Coronary artery (tissue), 2 donors: Measurements from ENCODE around the gene ULK1.

ENCODE experiments used
- DNase-seq: peaks from one replicate; pipeline ENCODE4 v3.0.0-alpha.2; 2017; ENCODE audit warnings: low spot score
- H3K27ac ChIP-seq, 2 donors: fragments of 200-600 bp; sonication (generic); one replicate each; pipeline ENCODE4 v1.5.1; 2016 to 2019
- H3K4me3 ChIP-seq: fragments of 200-600 bp; sonication (generic); 2 replicates; pipeline ENCODE4 v1.5.1; 2016; ENCODE audit warnings: mild to moderate bottlenecking, moderate library complexity
- TF ChIP-seq, protein P1 (sequence below): fragments of 200-600 bp; sonication (generic); IDR thresholded peaks from one replicate; pipeline ENCODE4 v1.5.1; 2019; ENCODE audit warnings: antibody characterized with exemption

The ULK1 gene

GRCh38 chr12:131915823-131916222, 21.4 kb downstream of the ULK1 start:
- DNase-seq, result no peak
- no peak overlapping the region for H3K4me3 ChIP-seq
- TF ChIP-seq, protein P1, sequence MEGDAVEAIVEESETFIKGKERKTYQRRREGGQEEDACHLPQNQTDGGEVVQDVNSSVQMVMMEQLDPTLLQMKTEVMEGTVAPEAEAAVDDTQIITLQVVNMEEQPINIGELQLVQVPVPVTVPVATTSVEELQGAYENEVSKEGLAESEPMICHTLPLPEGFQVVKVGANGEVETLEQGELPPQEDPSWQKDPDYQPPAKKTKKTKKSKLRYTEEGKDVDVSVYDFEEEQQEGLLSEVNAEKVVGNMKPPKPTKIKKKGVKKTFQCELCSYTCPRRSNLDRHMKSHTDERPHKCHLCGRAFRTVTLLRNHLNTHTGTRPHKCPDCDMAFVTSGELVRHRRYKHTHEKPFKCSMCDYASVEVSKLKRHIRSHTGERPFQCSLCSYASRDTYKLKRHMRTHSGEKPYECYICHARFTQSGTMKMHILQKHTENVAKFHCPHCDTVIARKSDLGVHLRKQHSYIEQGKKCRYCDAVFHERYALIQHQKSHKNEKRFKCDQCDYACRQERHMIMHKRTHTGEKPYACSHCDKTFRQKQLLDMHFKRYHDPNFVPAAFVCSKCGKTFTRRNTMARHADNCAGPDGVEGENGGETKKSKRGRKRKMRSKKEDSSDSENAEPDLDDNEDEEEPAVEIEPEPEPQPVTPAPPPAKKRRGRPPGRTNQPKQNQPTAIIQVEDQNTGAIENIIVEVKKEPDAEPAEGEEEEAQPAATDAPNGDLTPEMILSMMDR, result no peak
- no peak overlapping the region for H3K27ac ChIP-seq

DNA sequence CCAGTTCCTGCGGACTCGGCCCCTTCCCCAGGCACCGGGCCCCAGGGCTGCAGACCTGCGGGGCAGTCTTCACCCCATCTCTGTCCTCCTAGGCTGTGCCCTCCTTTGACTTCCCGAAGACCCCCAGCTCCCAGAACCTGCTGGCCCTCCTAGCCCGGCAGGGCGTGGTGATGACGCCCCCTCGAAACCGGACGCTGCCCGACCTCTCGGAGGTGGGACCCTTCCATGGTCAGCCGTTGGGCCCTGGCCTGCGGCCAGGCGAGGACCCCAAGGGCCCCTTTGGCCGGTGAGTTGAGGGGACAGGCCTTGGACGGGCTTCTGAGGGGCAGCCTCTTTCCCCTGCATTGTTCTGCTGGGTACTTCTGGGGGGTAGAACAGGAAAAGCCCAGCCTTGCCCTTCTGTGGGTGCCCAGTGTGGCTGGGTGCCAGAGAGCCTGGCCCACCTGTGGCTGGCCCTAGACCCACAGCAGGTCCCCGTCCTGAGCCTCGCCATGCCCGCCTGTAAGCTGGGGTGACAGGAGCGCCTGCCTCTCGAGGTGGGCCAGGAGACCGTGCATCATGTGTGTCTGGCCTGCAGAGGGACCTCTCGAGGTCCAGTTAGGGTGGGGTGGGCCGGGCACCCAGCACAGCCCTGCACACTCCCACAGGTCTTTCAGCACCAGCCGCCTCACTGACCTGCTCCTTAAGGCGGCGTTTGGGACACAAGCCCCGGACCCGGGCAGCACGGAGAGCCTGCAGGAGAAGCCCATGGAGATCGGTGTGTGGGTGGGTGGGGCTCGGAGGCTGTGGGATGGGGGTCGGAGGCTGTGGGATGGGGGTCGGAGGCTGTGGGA, 22.1 kb downstream of the ULK1 start:
- DNase-seq, result no peak
- no peak overlapping the region for H3K4me3 ChIP-seq
- TF ChIP-seq, protein P1, result no peak
- H3K27ac ChIP-seq, result no peak overlapping the region

DNA sequence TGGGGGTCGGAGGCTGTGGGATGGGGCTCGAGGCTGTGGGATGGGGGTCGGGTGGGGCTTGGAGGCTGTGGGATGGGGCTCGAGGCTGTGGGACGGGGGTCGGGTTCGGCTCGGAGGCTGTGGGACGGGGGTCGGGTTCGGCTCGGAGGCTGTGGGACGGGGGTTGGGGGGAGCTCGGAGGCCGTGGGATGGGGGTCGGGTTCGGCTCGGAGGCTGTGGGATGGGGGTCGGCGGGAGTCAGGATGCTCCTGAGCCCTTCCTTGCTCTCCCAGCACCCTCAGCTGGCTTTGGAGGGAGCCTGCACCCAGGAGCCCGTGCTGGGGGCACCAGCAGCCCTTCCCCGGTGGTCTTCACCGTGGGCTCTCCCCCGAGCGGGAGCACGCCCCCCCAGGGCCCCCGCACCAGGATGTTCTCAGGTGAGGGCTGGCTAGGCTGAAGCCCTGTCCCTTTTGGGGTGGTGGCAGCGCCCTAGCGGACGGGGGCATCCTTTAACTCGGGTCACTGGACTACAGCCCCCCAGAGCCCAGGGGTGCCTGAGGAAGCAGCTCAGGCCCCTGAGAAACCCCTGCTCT, 22.8 kb downstream of the ULK1 start:
- Histone ChIP-seq H3K27ac (no peak overlapping the region), H3K4me3 (no peak overlapping the region)
- TF ChIP-seq, protein P1, result no peak
- DNase-seq, result no peak

GRCh38 chr12:131917711-131918306, 23.4 kb downstream of the ULK1 start:
- TF ChIP-seq, protein P1, result no peak
- H3K4me3 ChIP-seq, result no peak overlapping the region
- DNase-seq, result no peak
- H3K27ac ChIP-seq, result no peak overlapping the region

DNA sequence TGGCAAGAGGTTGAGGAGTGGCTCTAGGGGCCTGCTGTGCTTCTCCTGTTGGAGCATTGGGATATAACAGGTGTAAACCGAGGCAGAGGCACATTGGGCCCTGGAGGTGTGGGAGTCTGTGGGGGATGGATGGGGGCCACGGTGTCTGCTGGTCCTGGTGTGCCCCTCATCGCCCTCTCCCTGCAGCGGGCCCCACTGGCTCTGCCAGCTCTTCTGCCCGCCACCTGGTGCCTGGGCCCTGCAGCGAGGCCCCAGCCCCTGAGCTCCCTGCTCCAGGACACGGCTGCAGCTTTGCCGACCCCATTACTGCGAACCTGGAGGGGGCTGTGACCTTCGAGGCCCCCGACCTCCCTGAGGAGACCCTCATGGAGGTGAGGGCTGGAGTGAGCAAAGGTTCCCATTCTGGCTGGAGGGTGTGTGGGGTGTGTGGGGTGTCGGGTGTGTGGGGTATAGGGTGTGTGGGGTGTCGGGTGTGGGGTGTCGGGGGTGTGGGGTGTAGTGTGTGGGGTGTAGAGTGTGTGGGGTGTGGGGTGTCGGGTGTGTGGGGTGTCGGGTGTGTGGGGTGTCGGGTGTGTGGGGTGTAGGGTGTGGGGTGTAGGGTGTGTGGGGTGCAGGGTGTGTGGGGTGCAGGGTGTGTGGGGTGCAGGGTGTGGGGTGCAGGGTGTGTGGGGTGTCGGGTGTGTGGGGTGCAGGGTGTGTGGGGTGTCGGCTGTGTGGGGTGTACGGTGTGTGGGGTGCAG, 24.1 kb downstream of the ULK1 start:
- no peak overlapping the region for H3K4me3 ChIP-seq
- no peak overlapping the region for H3K27ac ChIP-seq
- TF ChIP-seq, protein P1, result no peak
- no peak for DNase-seq

DNA sequence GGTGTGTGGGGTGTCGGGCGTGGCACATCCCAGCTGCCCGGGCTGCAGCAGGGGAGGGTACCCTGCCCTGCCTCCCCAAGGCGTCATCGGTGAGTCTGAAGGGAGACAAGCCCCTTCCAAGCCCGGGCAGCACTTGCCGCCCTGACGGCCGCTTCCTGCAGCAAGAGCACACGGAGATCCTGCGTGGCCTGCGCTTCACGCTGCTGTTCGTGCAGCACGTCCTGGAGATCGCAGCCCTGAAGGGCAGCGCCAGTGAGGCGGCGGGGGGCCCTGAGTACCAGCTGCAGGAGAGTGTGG, 24.6 kb downstream of the ULK1 start:
- no peak for DNase-seq
- TF ChIP-seq, protein P1, result no peak
- Histone ChIP-seq H3K27ac (no peak overlapping the region), H3K4me3 (no peak overlapping the region)
